Occipital lobe (tissue), 2 donors: ENCODE measurements around the gene GLG1. TPM values are rescaled to one million over a fixed set of nuclear protein-coding genes. Genes with fewer than 3 reads are reported as not detected.

Experiments
- DNase-seq: peaks from one replicate; lab custom pipeline; 2025; lab: John Stamatoyannopoulos, UW
- total RNA-seq: library from RNA; depleted of rRNA; stranded (reverse); fragments of >200 nt; gene quantifications from one replicate; pipeline ENCODE4 v1.2.3, GENCODE V29; 2014

GLG1 gene
- total RNA-seq, 1 donor from 2014 or later: 60.4 TPM

DNA sequence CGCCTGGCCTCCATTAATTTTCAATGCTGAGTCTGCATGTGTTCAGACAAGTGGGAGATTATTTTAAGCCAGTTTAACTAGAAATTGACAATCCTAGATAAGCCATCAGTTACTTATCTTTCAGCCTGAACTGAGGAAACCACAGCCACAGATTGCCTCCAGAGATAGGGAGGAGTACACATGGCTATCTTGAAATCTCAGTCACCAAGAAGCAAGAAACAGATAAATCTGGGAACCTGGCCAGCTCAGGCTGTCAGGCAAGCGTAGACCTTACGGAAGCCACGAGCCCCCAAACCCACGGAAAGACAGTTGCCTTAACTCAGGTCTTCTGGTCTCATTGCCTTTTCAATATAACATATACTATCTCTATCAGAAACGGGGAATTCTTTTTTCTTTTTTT, 2.0 kb upstream of the GLG1 start:
- no peak for DNase-seq

DNA sequence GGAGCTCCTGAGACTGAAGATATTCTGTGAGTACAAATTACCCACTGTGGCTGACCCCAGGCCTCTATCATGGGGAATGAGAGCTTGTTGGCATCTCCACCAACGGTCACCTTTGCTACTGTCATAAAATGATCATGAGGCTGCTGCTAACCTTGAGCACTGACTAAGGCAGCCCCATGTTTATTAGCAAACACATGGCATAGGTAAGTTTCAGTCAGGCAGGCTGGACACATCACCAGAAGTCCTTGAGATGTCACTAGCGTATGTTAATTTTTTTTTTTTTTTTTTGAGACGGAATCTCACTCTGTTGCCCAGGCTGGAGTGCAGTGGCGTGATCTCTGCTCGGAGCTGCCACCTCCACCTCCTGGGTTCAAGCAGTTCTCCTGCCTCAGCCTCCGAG, 1.5 kb upstream of the GLG1 start:
- DNase-seq: no peak

DNA sequence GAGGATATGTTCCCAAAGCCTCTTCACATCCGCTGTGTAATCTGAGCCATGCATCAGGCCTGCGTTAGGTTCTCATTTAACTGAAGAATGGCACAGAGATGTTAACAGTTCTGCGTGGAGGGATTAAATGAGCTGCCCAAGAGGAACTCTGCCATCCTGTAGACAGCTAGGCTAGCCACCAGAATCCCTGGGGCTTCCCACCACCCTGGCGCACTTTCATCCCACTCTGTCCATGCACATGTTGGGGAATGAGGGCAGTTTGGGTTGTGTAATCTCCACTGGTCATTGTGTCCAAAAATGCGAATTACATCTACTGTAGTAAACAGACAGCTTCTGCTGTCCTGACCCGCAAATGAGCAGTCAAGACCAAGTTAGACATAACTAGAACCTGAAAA, 1.0 kb upstream of the GLG1 start:
- no peak for DNase-seq

DNA sequence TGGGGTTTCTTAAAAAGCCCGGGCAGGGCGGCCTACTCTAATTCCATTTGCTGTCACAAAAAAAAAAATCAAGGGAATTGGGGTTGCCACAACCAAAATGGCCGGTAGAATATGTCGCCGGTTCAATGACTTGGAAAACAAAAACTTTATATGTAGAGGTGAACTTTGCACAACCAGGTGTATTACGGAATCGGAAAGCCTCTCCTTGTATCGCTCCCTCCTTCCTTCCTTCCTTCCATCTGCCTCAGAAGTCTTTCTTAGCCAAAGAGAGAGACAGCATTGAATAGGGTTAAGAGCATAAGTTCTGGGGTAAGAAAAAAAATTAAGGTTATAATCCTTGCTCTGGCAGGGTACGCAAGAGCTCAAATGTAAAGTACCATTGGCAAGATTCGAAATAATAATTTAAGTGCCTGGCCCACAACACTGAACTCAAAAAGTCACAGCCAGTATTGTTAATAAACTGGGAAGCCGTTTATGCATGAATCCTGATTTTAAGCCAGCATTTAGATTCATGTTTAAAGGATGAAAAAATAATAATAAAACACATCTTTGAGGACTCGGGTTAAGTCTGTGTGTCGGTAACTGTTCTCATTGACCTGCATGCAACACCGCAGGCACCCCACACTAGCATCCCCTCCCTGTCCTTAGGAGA, 522 bp upstream of the GLG1 start:
- no peak for DNase-seq

DNA sequence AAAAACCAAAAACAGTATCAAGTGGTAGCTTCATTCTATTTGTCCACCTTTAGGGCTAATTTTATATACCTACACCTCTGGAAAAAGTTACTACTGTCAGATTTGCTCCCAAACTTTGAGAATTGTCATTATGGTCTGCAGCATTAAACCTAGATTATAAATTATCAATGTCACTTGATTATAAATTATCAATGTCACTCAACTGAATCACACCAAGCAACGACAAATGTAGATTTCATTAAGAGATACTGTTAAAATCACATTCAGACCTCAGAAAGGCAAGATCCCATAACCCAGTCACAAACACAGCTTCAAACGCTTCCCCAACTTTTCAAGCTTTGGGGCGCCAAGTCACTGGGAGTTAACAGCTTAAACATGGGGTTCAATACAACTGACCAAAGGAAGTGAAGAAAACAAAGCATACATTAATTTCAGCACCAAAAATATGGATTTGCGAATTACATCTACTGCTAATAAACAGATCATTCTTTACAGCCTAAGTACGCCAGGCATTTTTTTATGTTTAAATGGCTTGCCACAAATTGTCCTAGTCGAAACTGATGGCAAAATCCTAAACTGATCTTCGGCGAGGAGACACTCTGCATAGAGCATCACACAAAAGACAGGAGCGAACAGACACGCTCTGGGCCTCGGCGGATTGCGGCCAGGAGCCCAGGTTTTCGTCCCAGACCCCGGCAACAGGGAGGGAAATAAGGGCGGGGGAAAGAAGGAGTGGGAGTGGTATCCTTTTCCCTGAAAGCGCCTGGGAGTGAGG, 981 bp downstream of the GLG1 start:
- no peak for DNase-seq

DNA sequence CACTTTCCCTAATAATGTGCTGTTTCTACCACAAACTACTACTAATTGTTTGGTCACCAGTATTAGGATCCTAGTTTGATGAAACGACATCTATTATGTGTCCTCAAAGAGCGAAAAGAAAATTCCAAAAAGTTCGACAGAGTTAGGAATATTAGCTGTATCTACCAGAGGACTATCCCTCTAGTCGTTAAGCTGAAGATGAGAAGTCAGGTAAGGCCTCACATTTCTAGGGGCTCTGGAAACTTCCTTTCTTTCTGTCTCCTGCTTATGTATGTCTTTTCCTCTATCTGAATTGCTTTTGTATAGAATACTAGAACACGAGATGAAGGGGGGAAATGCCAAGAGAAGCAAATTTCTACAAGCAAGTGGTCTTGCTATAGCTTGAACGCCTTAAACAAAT, 1.6 kb downstream of the GLG1 start:
- no peak for DNase-seq

DNA sequence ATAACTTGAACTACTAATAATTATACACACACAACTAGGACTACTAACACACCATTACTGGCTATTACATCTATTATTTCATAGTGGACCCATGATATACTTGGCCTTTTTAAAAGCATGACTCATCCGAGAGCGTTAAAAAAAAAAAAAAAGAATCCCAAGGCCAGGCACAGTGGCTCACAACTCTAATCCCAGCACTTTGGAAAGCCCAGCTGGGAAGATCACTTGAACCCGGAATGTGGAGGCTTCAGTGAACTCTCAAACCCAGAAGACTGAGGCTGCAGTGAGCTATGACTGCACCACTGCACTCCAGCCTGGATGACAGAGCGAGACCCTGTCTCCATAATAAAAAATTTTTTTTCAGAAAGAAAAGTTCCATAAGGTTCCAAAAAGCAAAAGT, 3.1 kb downstream of the GLG1 start:
- DNase-seq: no peak

DNA sequence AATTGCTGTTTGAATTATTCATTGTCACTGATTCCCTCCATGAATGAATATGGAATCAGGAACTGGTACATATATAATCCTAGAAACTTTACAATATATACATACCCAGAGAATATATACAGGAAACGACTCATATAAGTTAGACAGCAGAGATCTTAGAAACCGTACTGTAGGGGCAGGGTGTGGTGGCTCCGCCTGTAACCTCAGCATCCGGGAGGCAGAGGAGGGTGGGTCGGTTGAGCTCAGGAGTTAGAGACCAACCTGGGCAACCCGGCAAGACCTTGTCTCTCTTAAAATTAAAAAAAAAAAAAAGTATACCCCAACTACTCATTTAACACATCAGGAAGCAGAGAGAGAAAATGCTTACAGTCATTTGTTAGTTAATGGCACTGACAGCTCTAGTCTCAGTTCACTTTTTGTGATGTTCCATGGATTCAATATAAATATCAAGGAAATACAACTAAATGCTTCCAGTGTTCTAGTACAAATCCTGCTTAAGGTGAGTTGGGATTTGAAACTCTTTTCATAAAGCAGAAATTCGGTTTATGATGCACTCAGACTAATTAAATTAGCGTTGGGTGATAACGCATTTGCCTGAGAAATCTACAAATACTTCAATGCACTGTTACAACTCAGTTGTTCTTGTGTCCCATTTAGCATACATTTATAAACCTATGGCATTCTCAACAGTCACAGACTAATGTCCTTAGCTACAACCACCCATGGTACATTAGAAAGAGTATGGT, 5.6 kb downstream of the GLG1 start:
- no peak for DNase-seq

DNA sequence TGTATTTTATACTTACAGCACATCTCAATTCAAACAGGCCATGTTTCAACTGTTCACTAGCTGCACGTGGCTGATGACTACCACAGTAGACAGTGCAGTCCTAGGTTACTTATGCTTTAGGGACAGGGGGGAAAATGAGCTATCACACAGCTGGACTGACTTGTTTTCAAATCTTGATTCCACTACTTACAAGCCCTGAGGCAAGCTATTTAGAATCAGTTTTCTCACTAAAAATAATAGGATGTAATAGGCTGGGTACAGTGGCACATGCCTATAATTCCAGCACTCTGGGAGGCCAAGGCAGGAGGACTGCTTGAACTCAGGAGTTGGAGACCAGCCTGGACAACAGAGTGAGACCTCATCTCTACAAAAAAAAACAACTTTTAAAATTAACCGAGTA, 10.3 kb downstream of the GLG1 start:
- DNase-seq: no peak

DNA sequence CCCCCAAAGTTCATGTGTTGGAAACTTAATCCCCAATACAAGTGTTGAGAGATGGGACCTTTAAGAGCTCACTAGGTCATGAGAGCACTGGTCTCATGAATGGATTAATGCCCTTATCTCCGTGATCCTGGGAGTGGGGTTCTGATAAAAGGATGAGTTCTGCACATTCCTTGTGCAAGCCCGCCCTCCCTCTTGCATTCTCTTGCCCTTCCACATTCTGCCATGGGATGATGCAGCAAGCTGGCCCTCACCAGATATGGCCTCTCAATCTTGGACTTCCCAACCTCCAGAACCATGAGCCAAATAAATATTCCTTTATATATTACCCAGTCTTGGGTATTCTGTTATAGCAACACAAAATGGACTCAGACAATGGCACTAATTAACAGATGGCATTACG, 14.1 kb downstream of the GLG1 start:
- DNase-seq: no peak

DNA sequence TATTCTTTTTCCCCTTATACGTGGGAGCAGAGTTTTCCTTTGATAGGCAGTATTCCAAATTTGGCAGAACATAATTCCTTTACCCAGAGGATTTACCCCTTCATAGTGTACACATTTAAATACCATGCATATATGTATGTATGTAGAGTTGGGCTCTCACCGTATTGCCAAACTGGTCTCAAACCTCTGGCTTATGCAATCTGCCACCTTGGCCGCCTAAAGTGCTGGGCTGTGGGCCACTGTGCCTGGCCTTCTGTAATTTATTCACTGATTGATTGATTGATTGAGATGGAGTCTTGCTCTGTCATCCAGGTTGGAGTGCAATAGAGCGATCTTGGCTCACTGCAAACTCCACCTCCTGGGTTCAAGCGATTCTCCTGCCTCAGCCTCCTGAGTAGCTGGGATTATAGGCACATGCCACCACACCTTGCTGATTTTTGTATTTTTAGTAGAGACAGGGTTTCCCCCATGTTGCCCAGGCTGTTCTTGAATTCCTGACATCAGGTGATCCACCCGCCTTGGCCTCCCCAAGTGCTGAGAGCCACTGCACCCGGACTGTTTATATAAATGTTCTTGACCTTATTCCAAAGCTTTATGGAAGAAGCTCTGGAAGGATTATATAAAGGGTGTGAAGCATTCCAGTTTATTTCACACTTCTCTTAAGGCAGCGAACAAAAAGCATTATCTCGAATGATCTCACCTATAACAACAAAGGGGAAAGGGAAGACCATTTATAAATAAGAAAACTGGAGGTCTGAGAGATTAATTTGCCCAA, 14.9 kb downstream of the GLG1 start:
- no peak for DNase-seq

DNA sequence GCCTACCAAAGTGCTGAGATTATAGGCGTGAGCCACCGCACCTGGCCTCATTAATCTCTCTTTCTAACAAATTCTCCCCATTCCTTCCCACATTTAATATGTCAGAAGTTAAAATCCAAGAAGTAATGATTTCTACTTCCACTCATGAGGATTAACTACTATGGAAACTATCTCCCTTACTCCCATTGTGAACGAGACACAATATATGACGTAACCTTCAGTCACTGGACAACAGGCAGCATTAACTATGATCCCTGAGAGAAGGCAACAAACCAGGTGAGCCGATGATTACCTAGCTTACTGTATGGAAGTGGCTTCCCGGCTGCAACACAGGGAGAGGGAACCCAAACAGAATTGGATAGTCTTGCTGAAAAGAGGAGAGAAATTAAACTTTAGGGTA, 20.0 kb downstream of the GLG1 start:
- no peak for DNase-seq

DNA sequence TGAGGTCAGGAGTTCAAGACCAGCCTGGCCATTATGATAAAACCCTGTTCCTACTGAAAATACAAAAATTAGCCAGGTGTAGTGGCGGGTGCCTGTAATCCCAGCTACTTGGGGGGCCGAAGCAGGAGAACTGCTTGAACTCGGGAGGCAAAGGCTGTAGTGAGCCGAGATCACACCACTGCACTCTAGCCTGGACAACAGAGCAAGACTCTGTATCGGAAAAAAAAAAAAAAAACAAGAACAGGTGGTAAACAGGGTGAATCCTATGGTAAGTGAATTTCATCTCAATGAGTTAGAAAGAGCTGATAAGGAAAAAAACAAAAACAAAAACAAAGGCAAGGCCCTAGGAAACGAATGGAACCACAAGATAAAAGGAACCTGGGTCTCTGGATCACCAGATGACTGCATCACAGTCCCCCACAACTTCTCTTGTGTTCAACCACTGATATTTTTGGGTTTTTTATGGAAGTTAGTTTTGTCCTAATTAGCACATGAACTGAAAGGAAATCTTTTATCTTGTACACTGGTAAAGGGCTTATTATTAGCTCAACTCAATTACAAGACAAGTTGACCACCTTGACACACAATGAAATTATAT, 21.0 kb downstream of the GLG1 start:
- DNase-seq: no peak

DNA sequence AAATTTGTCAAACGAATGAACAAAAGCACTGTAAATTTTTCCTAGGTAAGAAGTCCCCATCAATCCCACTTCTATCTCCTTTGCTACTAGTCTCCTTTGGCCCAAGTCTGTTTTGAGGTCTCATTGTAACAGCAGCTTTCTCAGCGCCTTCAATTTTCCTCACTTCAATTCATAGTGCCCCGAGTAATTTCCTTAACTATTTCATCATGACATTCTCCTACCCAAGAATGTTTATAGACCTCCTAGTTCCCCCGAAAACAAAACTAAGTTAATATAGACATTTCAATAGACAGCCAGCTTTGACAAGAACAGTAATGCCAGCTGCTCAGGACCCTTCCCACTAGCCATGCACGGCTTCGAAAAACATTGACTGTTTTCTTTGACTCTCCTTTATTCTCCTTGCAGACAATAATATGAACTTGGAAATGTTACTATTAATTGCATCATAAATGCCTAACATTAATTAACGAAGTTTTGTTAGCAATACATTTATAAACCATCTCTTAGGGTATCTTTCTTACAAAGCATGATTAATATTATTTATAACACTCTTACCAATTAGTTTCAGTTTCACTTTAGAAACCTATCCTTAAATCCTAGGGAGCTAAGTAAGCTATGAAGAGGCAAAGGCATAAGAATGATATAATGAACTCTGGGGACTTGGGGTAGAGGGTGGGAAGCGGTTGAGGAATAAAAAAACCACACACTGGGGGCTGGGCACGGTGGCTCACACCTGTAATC, 22.8 kb downstream of the GLG1 start:
- no peak for DNase-seq

DNA sequence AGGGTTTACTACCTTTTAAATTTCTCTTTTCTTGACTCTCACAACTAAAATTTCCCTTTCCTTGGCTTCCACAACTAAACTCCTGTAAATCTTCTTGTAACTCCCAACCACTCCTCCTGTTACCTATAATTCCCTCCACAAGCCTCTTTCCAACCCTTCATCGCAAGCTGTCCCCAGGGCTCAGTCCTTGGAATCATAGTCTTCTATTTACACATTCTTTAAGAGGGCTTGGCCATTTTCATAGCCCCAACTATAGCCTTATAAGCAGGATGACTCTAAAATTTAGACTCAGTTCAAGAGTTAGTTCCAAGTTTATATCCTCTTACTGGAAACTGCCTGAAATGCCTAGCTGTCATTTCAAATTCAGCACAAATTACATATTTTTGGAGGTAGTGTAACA, 23.9 kb downstream of the GLG1 start:
- DNase-seq: no peak

DNA sequence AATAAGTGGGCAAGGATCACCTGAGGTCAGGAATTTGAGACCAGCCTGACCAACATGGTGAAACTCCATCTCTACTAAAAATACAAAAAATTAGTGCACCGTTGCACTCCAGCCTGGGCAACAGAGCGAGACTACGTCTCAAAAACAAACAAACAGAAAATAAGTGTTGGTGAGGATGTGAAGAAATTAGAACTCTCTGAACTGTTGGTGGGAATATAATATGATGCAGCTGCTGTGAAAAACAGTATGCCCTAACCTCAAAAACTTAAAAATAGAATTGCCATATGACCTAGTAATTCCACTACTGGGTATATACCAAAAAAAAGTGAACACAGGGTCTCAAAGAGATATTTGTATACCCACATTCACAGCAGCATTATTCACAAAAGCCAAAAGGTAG, 26.1 kb downstream of the GLG1 start:
- DNase-seq: no peak

DNA sequence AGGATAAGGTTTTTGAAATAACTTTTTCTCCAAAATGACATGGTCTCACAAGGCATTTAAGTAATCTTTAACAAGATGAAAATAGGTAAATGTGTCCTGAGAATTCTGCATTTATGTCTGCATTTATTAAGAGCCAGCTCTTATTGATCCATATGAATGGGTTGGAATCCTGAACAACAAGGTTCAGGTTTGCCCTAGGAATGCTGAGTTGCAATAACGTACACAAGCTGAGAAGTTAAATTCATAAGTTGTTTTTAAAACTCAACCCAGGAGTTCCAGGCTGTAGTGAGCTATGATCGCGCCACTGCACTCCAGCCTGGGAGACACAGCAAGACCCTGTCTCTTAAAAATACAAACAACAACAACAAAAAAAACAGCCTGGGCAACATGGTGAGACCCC, 28.1 kb downstream of the GLG1 start:
- DNase-seq: no peak

DNA sequence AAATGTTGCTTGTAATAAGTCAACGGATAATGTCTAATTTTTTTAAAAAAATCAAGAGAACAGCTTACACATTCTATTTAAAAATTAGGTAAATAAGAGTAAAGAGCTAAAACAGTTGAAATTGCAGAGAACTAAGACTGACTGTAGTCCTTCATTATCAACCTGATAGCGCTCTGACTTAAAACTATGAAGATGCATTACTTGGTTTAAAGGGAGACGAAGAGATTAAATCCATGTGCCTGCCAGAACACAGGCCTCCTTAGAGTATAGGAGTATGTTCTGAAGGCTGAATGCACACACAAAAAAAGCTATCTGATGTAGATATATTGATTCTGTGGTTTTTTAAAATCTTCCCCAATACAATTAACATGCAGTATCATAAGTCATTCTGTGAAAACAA, 28.5 kb downstream of the GLG1 start:
- DNase-seq: no peak

DNA sequence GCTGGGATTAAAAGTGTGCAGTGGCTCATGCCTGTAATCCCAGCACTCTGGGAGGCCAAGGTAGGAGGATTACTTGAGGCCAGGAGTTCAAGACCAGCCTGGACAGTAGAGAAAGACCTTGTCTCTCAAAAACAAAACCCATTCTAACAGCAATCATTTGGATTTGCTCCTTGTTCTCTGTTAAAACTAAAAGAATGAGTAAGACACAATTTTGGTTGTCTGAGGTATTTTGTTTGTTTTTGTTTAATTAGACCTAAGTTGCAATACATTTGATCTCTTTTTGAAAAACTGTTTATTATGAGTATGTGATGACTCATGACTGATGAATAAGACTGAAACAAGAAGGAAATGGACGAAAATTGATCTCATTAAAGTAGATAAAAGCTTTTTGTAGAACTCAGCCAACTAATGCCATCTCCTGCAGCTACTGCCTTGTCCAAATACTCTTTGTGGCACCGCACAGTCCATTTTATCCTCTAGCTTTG, 29.0 kb downstream of the GLG1 start:
- no peak for DNase-seq

DNA sequence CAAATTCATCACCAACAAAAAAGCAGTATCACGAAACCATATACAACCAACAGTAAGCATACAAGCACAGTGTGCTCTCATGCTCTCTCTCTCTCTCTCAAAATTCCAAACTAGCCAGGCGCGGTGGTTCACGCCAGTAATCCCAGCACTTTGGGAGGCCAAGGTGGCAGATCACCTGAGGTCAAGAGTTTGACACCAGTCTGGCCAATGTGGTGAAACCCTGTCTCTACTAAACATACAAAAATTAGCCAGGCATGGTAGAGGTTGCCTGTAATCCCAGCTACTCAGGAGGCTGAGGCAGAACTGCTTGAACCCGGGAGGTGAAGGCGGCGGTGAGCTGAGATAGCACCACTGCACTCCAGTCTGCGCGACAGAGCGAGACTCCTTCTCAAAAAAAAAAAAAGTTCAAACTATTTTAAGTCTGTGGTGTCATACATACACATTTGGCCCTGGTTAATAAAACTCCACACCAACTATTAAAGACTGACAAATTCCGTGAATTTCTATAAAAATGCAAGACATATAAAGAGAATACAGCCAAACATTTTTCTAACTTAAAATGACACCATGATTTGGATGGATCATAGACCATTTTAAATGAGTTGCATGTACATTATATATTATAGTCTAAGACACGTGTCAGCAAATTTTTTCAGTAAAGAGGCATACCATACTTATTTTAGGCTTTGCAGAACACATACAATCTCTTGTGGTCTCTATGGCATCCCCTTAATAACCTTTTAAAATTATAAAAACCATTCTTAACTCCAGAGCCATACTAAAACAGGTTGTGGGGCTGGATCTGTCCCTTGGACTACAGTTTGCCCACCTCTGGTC, 30.9 kb downstream of the GLG1 start:
- no peak for DNase-seq
